HG03103 (cell line): ENCODE measurements around the gene PRKCQ.
"Not testable (repeated sequence)": the region's sequence is repeated elsewhere in the genome, so short reads cannot be mapped to it uniquely, and the experiment has no call there.

Experiments
- ATAC-seq: cut with Tn5 transposase; IDR thresholded peaks from one replicate; pipeline ENCODE4 v1.9.1; 2021; ENCODE audit warnings: low read depth; ENCODE audit not compliant: unreplicated experiment

The PRKCQ gene

DNA sequence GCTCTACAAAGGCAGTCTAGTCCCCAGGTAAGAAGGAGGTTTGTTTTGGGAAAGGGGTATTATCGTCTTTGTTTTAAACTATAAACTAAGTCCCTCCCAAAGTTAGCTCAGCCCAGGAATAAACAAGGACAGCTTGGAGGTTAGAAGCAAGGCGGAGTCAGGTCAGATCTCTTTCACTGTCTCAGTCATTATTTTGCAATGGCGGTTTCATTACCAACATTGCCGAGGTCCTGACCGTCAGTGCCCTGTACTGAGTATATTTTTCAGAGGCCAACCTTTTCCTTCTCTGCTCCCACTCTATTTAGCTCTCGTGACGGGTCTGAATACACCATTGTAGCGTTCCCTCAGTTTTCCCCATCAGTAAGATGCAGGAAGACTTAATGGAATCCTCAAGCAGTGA lies 184.5 kb downstream of the PRKCQ start:
- ATAC-seq = no peak

DNA sequence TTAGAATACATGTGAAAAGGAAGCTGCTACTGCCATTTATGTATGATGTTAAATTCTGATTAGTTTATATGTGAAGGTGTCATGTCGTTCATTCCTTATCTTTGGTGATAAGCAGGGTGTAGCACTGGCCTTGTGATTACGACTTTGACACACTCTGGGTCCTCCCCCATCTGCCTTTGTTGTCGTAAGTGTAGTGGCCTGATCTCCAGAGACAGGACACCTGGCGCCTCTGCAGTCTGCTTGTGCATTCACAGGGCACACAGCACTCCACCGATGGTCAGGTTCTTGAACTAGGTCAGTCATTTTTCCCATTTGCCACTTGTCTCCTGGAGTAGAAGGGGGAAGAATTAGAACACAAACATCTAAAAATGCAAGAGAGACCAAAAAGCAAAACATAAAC lies 186.0 kb downstream of the PRKCQ start:
- ATAC-seq = no peak

DNA sequence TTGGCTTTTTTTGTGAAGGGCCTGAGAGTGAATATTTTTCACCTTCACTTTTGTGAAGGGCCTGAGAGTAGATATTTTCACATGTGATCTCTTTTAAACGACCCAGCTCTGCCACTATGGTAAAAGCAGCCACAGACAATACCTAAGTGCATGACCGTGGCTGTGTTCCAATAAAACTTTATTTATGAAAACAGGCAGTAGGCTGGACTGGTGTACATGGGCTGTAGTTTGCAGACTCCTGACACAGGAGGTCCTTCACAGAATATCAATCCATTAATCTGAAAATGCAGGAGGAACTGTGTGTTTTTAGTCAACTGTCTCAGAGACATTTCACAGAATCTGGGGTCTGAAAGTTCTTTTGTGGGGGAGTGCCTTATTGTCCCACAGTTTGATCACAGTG lies 186.9 kb downstream of the PRKCQ start:
- no peak for ATAC-seq

DNA sequence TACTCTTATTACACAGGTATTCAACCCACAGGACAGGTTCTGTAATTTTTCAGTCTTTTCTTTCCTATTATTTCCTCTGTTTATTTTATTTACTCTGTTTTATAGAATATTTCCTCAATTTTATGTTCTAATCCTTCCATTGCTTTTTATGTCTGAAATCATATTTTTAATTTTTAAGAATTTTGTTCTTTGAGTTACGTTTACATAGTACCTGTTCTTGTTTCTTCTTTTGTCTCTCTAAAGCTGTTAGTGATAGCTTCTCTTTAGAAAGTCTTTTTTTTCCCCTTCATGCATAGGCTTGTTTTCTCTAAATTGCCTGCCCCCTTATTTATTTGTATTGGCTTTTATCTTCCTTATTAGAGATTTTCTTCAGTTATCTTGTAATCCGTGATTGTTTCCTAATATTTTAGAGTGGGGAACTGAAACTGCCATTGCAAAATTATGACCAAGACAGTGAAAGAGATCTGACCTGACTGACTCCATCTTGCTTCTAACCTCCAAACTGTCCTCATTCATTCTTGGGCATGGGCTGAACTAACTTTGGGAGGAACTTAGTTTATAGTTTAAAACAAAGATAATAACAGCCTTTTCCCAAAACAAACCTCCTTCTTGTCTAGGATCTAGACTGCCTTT lies 189.7 kb downstream of the PRKCQ start:
- ATAC-seq = no peak

DNA sequence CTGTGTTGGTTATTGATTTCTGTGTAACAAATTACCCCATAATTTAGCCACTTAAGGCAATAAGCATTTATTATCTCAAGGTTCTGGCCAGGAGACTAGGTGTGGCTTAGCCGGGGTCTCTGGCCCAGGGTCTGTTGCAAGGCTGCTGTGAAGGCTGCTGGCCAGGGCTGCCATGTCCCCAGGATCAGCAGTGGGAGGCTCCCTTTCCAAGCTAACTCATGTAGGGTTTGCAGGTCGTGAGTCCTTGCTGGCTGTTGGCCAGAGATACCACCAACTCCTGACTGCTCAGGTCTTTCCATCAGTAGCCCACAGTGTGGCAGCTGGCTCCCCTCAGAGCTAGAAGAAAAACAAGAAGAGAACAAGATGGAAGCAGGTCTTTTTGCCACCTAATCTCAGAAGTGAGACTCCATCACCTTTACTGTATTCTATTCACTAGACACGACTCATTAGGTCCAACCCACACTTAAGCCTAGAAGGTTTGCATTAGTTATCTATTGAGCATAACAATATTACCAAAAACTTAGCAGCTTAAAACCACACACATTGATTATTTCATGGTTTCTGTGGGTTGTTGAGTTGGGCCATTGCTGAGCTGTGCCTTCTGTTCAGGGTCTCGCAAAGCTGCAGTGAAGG lies 191.7 kb downstream of the PRKCQ start:
- no peak for ATAC-seq

DNA sequence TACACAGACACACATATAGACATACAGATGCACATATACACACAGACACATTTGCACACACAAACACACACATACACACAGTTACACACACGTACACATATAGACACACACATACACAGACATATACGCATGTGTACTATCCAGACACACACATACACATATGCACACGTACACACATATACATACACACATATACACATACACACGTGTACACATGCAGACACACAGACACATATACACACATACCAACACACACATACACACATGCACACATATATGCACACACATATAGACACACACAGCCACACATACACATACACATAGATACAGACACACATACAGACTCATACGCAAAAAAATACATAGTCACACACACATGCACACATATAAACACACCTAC lies 193.1 kb downstream of the PRKCQ start:
- no peak for ATAC-seq

DNA sequence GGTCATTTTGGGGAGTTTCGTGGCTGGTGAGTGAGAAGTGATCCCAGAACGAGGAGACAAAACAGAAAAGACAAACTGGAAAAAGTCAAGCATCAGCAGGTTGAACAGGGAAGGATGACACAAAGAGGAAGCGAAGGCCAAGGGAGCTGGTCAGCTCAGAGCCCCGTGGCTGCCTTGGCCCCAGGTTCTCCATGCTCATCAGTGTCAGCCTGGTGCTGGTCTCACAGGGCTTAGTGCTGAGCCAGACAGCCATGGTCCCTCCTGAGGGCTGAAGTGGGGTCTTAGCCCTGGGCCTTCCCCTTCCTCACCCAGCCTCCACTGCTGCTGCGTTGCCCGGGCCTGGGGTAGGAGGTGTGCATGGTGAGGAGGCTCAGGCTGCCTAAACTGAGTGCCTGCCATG lies 193.7 kb downstream of the PRKCQ start:
- ATAC-seq = no peak

DNA sequence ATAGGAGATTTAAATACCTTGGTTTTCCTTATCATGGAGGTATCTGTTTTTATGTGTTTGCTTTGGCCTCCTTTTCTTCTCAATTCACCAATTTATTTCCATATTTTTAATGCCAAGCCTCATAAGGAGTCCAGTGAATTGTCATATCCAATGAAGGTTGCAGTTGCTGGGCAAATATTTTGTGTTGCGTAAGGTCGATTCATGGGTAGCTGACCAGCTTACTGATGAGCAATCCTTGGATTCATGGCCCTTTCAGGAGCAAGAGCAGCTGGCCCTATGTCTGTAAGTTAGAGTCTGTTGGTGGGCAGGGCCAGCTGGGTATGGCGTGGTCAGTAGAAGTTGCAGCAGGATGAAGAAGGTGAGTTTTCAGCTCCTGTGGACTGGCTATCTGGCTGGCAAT lies 194.4 kb downstream of the PRKCQ start:
- ATAC-seq = no peak

DNA sequence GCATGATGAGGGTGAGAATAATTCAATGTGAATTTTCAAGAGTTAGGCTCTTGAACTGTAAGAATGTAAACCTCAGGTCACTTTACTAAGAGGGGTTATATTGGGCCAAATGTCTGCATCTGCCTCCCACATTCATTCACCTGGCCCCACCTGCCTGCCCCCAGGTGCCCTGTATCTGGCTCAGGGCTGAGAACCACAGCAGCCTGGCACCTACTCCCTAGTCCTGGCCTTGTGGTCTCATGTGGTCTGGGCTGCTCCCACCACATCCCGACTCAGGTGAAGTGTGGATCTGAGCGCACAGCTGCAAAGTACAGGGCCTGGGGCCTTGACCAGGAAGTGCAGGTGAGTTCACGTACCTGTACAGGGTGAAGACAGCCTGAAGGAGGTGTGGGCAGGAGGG lies 195.2 kb downstream of the PRKCQ start:
- no peak for ATAC-seq

DNA sequence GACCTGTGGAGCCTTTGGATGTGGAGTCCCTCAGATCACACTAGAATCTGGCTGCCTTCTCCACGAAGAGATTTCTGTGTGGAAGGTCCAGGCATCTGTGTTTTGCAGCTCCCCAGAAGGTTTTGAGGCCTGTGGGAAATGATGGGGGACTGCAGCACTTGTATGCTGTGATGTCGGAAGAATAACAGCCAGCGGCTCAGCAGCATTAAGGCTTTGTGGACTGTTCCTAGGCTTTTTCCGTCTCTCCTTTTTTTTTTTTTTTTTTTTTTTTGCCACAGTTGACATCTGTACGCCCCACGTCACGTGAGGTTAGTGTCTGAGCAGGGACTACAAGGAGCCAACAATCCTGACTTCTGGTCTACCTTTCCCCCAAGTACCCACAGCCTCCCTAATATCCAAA lies 196.0 kb downstream of the PRKCQ start:
- ATAC-seq = no peak

DNA sequence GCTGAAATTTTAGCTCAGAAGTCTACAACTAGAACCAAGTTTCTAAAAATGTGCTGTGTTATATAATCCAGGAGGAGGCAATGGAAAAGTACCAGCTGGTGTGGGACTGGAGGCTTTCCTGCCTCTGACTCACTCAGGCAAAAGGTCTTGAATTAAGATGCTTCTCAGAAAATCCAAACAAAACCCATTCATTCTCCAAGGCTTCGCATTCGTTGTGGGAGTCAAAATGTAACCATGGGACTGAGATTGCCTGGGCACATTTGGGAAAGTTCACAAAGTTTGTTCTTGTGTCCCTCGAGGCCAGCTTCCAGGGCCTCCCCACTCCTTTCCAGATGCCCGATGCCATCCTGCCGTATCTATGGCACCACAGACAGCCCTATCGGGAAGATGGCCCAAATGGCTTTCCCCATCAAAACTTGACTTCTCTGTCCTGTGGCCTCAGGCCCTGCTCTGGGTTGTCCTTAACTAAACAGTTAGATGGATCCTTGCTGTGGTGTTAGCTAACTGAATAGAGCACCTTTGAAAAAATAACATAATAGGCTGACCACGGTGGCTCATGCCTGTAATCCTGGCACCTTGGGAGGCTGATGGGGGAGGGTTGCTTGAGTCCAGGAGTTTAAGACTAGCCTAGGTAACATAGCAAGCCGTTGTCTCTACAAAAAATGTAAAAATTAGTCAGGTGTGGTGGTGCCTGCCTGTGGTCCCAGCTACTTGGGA lies 196.8 kb downstream of the PRKCQ start:
- ATAC-seq = no peak

DNA sequence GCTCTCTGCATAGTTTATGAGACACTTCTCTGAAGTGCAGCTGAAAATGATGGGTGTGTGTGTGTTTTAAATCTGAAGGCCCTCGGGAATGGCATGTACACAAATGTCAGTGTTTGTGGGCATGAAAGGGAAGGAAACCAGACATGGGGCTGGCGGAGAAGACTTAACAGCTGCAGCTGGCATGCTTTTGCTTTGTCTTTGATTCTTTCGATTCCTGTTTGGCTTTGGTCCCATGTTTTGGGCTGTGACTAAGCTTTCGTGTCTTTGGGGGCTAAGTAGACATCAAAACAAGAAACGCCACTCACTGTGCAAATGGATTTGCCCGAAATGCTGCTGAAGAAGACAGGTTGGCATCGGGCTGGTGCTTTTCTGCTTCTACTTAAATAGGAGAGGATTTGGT lies 198.0 kb downstream of the PRKCQ start:
- ATAC-seq = peak; percentile 90

DNA sequence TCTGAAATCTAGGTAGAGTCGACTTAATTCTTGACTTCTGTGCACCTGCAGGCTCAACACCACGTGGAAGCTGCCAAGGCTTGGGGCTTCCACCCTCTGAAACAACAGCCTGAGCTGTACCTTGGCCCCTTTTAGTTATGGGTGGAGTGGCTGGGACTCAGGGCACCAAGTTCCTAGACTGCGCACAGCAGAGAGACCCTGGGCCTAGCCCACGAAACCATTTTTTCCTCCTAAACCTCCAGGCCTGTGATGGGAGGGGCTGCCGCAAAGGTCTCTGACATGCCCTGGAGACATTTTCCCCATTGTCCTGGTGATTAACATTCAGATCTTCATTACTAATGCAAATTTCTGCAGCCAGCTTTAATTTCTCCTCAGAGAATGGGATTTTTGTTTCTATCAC lies 199.6 kb downstream of the PRKCQ start:
- not testable (repeated sequence) for ATAC-seq

DNA sequence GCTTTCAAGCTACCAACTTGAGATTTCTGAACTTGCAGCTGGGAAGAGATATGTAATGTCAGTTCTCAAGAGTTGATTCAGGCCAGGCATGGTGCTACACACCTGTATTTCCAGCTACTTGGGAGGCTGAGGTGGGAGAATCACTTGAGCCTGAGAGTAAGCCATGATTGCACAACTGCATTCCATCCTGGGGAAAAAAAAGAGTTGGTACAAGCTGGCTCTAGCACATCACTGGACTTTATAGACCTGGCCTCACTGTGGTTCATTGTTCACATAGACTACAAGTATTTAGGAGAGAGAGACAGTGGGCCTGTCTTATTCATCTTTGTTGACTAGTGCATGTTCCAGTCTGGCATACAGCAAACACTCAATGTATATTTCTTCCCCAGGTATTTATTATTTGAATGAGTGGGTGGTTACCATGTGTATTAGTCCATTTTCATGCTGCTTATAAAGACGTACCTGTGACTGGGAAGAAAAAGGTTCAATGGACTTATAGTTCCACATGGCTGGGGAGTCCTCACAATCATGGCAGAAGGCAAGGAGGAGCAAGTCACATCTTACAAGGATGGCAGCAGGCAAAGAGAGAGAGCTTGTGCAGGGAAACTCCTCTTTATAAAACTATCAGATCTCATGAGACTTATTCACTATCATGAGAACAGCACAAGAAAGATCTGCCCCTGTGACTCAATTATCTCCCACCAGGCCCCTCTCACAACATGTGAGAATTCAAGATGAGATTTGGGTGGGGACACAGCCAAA lies 200.9 kb downstream of the PRKCQ start:
- ATAC-seq = no peak
